IMR-90 (cell line): ENCODE data around the gene EDN3. TPM values are rescaled to one million over a fixed set of nuclear protein-coding genes. Genes with fewer than 3 reads are reported as not detected.

Source experiments
- ATAC-seq: fragments of 200-7000 bp; cut with Tn5 transposase; 2 replicates; pipeline ENCODE4 v1.9.1; 2020; ENCODE audit warnings: low read depth, mild to moderate bottlenecking, moderate library complexity
- BruUV-seq: library from RNA; stranded (reverse); fragments of 400-500 nt; replicated peaks from 2 replicates; lab custom pipeline; 2021; lab: Mats Ljungman, UMichigan
- CTCF ChIA-PET: fragments of 300-600 bp; formaldehyde crosslinking; extraction: SDS; loops from one replicate; lab custom pipeline; 2021; ENCODE audit warnings: antibody characterized with exemption; lab: Yijun Ruan, JAX
- POLR2A ChIA-PET: fragments of 300-600 bp; sonication (Branson Sonifier 250); formaldehyde crosslinking; loops from one replicate; lab custom pipeline; 2022; ENCODE audit warnings: antibody characterized with exemption; ENCODE audit not compliant: unreplicated experiment; lab: Charles Lee
- DNase-seq: peaks from one replicate; pipeline ENCODE4 v3.0.0; 2013
- H2AFZ ChIP-seq: replicated peaks from 2 replicates; pipeline ENCODE3; 2013; ENCODE audit warnings: low read length, mild to moderate bottlenecking; ENCODE audit not compliant: poor library complexity
- H2AK5ac ChIP-seq: 2 replicates; pipeline ENCODE4 v1.6.1; 2013; ENCODE audit warnings: low read depth, low read length, inconsistent platforms
- H2AK9ac ChIP-seq: replicated peaks from 2 replicates; pipeline ENCODE3; 2013; ENCODE audit warnings: mild to moderate bottlenecking, low read depth, low read length, moderate library complexity; ENCODE audit not compliant: poor library complexity
- H2BK120ac ChIP-seq: 2 replicates; pipeline ENCODE4 v1.6.1; 2013; ENCODE audit warnings: low read depth, low read length, inconsistent platforms
- H2BK15ac ChIP-seq: 3 replicates; pipeline ENCODE4 v1.6.1; 2013; ENCODE audit warnings: low read depth, low read length, inconsistent platforms
- H2BK20ac ChIP-seq: 2 replicates; pipeline ENCODE4 v1.6.1; 2013; ENCODE audit warnings: low read depth, mild to moderate bottlenecking, inconsistent platforms, low read length, moderate library complexity
- H2BK5ac ChIP-seq: 2 replicates; pipeline ENCODE4 v1.6.1; 2013; ENCODE audit warnings: mild to moderate bottlenecking, low read depth, low read length, inconsistent platforms; ENCODE audit not compliant: poor library complexity, severe bottlenecking
- H3K14ac ChIP-seq: replicated peaks from 2 replicates; pipeline ENCODE4 v1.6.1; 2013; ENCODE audit warnings: low read depth, low read length, inconsistent platforms
- H3K18ac ChIP-seq: 2 replicates; pipeline ENCODE4 v1.6.1; 2013; ENCODE audit warnings: low read depth, low read length, control low read depth
- H3K23ac ChIP-seq: 2 replicates; pipeline ENCODE4 v1.6.1; 2013; ENCODE audit warnings: low read depth, low read length, inconsistent platforms
- H3K27ac ChIP-seq: 2 replicates; pipeline ENCODE4 v1.5.1; 2013; ENCODE audit warnings: mild to moderate bottlenecking, control low read depth, low read length; ENCODE audit not compliant: insufficient read depth
- H3K27me3 ChIP-seq: 2 replicates; pipeline ENCODE4 v1.6.1; 2013; ENCODE audit warnings: low read length; ENCODE audit not compliant: control insufficient read depth, insufficient read depth
- H3K36me3 ChIP-seq: 2 replicates; pipeline ENCODE4 v1.6.1; 2013; ENCODE audit warnings: low read length, mixed read lengths; ENCODE audit not compliant: control insufficient read depth, insufficient read depth
- H3K4ac ChIP-seq: 2 replicates; pipeline ENCODE4 v1.6.1; 2013; ENCODE audit warnings: low read depth, low read length, inconsistent platforms
- H3K4me1 ChIP-seq: 2 replicates; pipeline ENCODE4 v1.6.1; 2013; ENCODE audit warnings: low read length, mixed read lengths; ENCODE audit not compliant: control insufficient read depth, insufficient read depth
- H3K4me2 ChIP-seq: 2 replicates; pipeline ENCODE4 v1.6.1; 2013; ENCODE audit warnings: low read depth, mild to moderate bottlenecking, control low read depth, low read length, moderate library complexity
- H3K4me3 ChIP-seq: 2 replicates; pipeline ENCODE4 v1.5.1; 2013; ENCODE audit warnings: low read depth, mild to moderate bottlenecking, control low read depth, low read length, moderate library complexity; ENCODE audit not compliant: insufficient read depth
- H3K56ac ChIP-seq: 2 replicates; pipeline ENCODE4 v1.6.1; 2013; ENCODE audit warnings: low read length, inconsistent platforms; ENCODE audit not compliant: insufficient read depth; ENCODE audit errors: extremely low read depth
- H3K79me1 ChIP-seq, 2 experiments: 2 replicates each; pipeline ENCODE4 v1.6.1; 2013; ENCODE audit warnings: low read length in 2 of 2, inconsistent platforms in 1 of 2, low read depth in 1 of 2
- H3K9ac ChIP-seq: 2 replicates; pipeline ENCODE4 v1.6.1; 2013; ENCODE audit warnings: low read depth, low read length, control low read depth
- H3K9me1 ChIP-seq: 2 replicates; pipeline ENCODE4 v1.6.1; 2013; ENCODE audit warnings: low read length, inconsistent platforms; ENCODE audit not compliant: insufficient read depth
- H3K9me3 ChIP-seq: 2 replicates; pipeline ENCODE4 v1.6.1; 2013; ENCODE audit warnings: low read length; ENCODE audit not compliant: control insufficient read depth, insufficient read depth
- H4K20me1 ChIP-seq: 2 replicates; pipeline ENCODE4 v1.6.1; 2013; ENCODE audit warnings: low read length, inconsistent platforms; ENCODE audit not compliant: insufficient read depth
- H4K5ac ChIP-seq: 2 replicates; pipeline ENCODE4 v1.6.1; 2013; ENCODE audit warnings: mild to moderate bottlenecking, low read depth, low read length, control low read depth
- H4K8ac ChIP-seq, 2 experiments: 2 replicates each; pipeline ENCODE4 v1.6.1; 2013; ENCODE audit warnings: low read depth in 2 of 2, low read length in 2 of 2, control low read depth in 1 of 2, inconsistent platforms in 1 of 2
- H4K91ac ChIP-seq: 2 replicates; pipeline ENCODE4 v1.6.1; 2013; ENCODE audit warnings: low read depth, low read length, inconsistent platforms; ENCODE audit not compliant: insufficient read depth
- BHLHE40 ChIP-seq: fragments of 150-350 bp; IDR thresholded peaks from 2 replicates; pipeline ENCODE4 v1.6.1; 2016; ENCODE audit warnings: mild to moderate bottlenecking, low read depth, low read length
- FOS ChIP-seq: fragments of 150-350 bp; IDR thresholded peaks from 2 replicates; pipeline ENCODE4 v1.6.1; 2016; ENCODE audit warnings: low read depth, low read length
- MAFK ChIP-seq: IDR thresholded peaks from 2 replicates; pipeline ENCODE4 v1.6.1; 2012; ENCODE audit warnings: low read depth, low read length, improper control_type of control experiment
- WGBS, 2 experiments: methylation state at CpG; one replicate each; pipeline versions ENCODE4 v1.1.5 to v1.1.7; 2013; ENCODE audit warnings: missing lambda C conversion rate in 2 of 2; ENCODE audit not compliant: insufficient read length in 1 of 2; ENCODE audit errors: extremely low coverage in 2 of 2; 5-methylcytosine and 5-hydroxymethylcytosine counted together
- dilution Hi-C: fragments of 300-500 bp; cut with HindIII; formaldehyde crosslinking; loops from one replicate; pipeline ENCODE4 v1.14.3; 2018; ENCODE audit warnings: low sequenced_read_pairs; ENCODE audit not compliant: unreplicated experiment
- in situ Hi-C: fragments of 300-500 bp; cut with MboI; formaldehyde crosslinking; loops from 3 replicates; pipeline ENCODE4 v1.14.3; 2019; ENCODE audit warnings: low sequenced_read_pairs, inconsistent platforms, mixed read lengths
- intact Hi-C: fragments of 100-400 bp; cut with micrococcal nuclease; formaldehyde crosslinking; loops from 2 replicates; pipeline ENCODE4 v1.10.0; 2022
- polyA plus RNA-seq, 3 experiments: library from polyadenylated mRNA; depleted of rRNA; stranded (reverse); fragments of >200 nt; gene quantifications; 2 replicates each; pipeline ENCODE4 v1.2.3, GENCODE V29; 2012; ENCODE audit warnings: low replicate concordance in 1 of 3
- total RNA-seq: library from RNA; depleted of rRNA; stranded (reverse); fragments of >200 nt; gene quantifications from 2 replicates; pipeline ENCODE4 v1.2.3, GENCODE V29; 2012
- TF ChIP-seq, protein P1 (sequence below): conservative IDR thresholded peaks from 2 replicates; pipeline ENCODE4 v1.5.1; 2012; ENCODE audit warnings: mild to moderate bottlenecking, low read depth, low read length, improper control_type of control experiment

The EDN3 gene
- total and polyA plus RNA-seq, 2 of the 4 experiments (the other 2 are of a cell fraction) = not detected

DNA sequence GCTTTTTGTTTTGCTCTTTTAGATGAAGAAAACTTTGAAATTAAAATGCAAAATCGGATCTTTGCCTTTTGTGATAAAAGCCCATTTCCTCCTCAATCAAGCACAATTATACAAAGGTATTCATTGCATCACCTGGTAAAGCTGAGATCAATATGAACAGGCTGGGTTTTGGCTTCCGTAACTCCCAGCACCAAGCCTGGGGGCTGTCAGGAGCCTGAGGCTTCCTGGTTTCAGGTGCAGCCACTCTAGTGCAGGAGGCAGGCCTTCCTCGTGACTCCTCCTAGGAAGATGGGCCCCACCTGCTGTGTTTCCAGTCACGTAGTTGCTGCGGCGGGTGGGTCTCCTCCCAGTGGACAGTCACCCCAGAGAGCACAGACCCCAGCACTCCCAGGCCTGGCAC lies 54.0 kb downstream of the EDN3 start:
- H2BK5ac ChIP-seq = no peak overlapping the region
- H3K4ac ChIP-seq = no peak overlapping the region
- dilution Hi-C loops (no loop called here), in situ Hi-C loops (no loop called here), intact Hi-C loops (no loop called here)
- no peak overlapping the region for H3K56ac ChIP-seq
- H2AFZ ChIP-seq = no peak overlapping the region
- no peak overlapping the region for H3K4me3 ChIP-seq
- TF ChIP-seq MAFK (no peak), FOS (no peak), BHLHE40 (no peak)
- TF ChIP-seq, protein P1, sequence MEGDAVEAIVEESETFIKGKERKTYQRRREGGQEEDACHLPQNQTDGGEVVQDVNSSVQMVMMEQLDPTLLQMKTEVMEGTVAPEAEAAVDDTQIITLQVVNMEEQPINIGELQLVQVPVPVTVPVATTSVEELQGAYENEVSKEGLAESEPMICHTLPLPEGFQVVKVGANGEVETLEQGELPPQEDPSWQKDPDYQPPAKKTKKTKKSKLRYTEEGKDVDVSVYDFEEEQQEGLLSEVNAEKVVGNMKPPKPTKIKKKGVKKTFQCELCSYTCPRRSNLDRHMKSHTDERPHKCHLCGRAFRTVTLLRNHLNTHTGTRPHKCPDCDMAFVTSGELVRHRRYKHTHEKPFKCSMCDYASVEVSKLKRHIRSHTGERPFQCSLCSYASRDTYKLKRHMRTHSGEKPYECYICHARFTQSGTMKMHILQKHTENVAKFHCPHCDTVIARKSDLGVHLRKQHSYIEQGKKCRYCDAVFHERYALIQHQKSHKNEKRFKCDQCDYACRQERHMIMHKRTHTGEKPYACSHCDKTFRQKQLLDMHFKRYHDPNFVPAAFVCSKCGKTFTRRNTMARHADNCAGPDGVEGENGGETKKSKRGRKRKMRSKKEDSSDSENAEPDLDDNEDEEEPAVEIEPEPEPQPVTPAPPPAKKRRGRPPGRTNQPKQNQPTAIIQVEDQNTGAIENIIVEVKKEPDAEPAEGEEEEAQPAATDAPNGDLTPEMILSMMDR = no peak
- H3K27me3 ChIP-seq = no peaks in the 10 kb centered on the region
- no peaks in the 10 kb centered on the region for H3K79me1 ChIP-seq
- no peaks in the 10 kb centered on the region for H3K9me1 ChIP-seq
- no peak overlapping the region for H4K5ac ChIP-seq
- H3K23ac ChIP-seq = no peak overlapping the region
- WGBS, 2 experiments = no CpG with 5 or more reads among the region's 6 CpGs
- H2AK5ac ChIP-seq = no peak overlapping the region
- no peak for DNase-seq
- no peak overlapping the region for H4K8ac ChIP-seq
- H3K18ac ChIP-seq = no peak overlapping the region
- H3K9ac ChIP-seq = no peak overlapping the region
- BruUV-seq = no TSS peak
- ChIA-PET POLR2A (no interaction called here), CTCF (no interaction called here)
- H3K4me1 ChIP-seq = no peaks in the 10 kb centered on the region
- no peak overlapping the region for H2BK15ac ChIP-seq
- peaks cover 14% of the 10 kb centered on the region; the same call in 1 of the 2 replicates for H3K9me3 ChIP-seq
- no peaks in the 10 kb centered on the region for H3K36me3 ChIP-seq
- no peak overlapping the region for H3K4me2 ChIP-seq
- no peak overlapping the region for H2BK120ac ChIP-seq
- H4K91ac ChIP-seq = no peak overlapping the region
- no peak overlapping the region for H2AK9ac ChIP-seq
- no peak overlapping the region for H2BK20ac ChIP-seq
- no peak for ATAC-seq
- no peak overlapping the region for H3K27ac ChIP-seq
- no peak overlapping the region for H3K14ac ChIP-seq
- no peaks in the 10 kb centered on the region for H4K20me1 ChIP-seq
